ENCODE measurements around the gene CD3E.

GRCh38 chr11:118343248-118343647 is 38.7 kb downstream of the CD3E start:
- TF ChIP-seq CTCF (IDR thresholded peaks at IDR 0.05), result no peak
- no peak for TF ChIP-seq REST (IDR thresholded peaks at IDR 0.05; ENCODE audit: insufficient read depth in 1 of 2, low read depth in 2 of 2, low read length in 1 of 2)

Measured in Panc1 (cell line).